Stimulated activated CD4-positive, alpha-beta T cell treated with anti-CD3 and anti-CD28 coated beads, Interleukin-2, amount 100 ng/mL, for 24 hours (primary cell): ENCODE measurements around the gene NBPF10.
"Not testable (repeated sequence)": the region's sequence is repeated elsewhere in the genome, so short reads cannot be mapped to it uniquely, and the experiment has no call there.

ENCODE experiments used
- DNase-seq, 2 donors: peaks; one replicate each; pipeline ENCODE4 v3.0.0-alpha.2; 2020

Gene NBPF10

GRCh38 chr1:146144465-146144864, at the start of gene NBPF10:
TSS of gene NBPF10 (minus strand) at chr1:146144804. CDS start at chr1:146144769, 35 bp downstream.
- peak in 1 of 2 donors; percentile 16 for DNase-seq

- DNase-seq = not testable (repeated sequence)
Observed at GRCh38 chr1:146174531-146174930, 29.9 kb upstream of the NBPF10 start.

GRCh38 chr1:146167740-146168139, 23.1 kb upstream of the NBPF10 start:
- DNase-seq = not testable (repeated sequence)

- not testable (repeated sequence) for DNase-seq
Observed at GRCh38 chr1:146167273-146167672, 22.7 kb upstream of the NBPF10 start.
